B cell (primary cell): Measurements from ENCODE around the gene HSPE1. TPM values are rescaled to one million over a fixed set of nuclear protein-coding genes. Genes with fewer than 3 reads are reported as not detected.

Experiments used
- ATAC-seq: fragments of 200-7000 bp; cut with Tn5 transposase; one replicate; pipeline ENCODE4 v1.10.0; 2021; ENCODE audit warnings: low read depth, mild to moderate bottlenecking, moderate number of reproducible peaks, moderate library complexity
- CTCF ChIA-PET: fragments of 350-600 bp; sonication (Branson Sonifier 250); formaldehyde crosslinking; loops from one replicate; lab custom pipeline; 2021; ENCODE audit warnings: antibody characterized with exemption, inconsistent platforms; lab: Charles Lee
- POLR2A ChIA-PET: fragments of 350-600 bp; sonication (Branson Sonifier 250); formaldehyde crosslinking; loops from one replicate; lab custom pipeline; 2021; ENCODE audit warnings: antibody characterized with exemption; lab: Charles Lee
- DNase-seq: peaks from one replicate; pipeline ENCODE4 v3.0.0; 2013
- H2AFZ ChIP-seq: 2 replicates; pipeline ENCODE4 v1.6.1; 2012; ENCODE audit warnings: mild to moderate bottlenecking, low read depth, low read length; ENCODE audit not compliant: insufficient read depth, poor library complexity, severe bottlenecking
- H3K27ac ChIP-seq, 2 donors: 1 replicate in 1 of 2; 2 replicates in 1 of 2; pipeline ENCODE4 v1.5.1; 2012 to 2013; ENCODE audit warnings: low read length in 2 of 2, mild to moderate bottlenecking in 2 of 2, moderate library complexity in 1 of 2
- H3K27me3 ChIP-seq, 4 experiments: fragments of 200-600 bp in 1 of 4; sonication (generic) in 1 of 4; replicated peaks in 1 of 4; 1 replicate in 2 of 4; 2 replicates in 2 of 4; pipeline versions ENCODE4 v1.6.1 to v1.7.0; 2013 to 2016; ENCODE audit warnings: low read length in 3 of 4, mild to moderate bottlenecking in 2 of 4, mixed read lengths in 1 of 4, moderate library complexity in 1 of 4; ENCODE audit not compliant: insufficient read depth in 4 of 4, control insufficient read depth in 3 of 4; ENCODE audit errors: control extremely low read depth in 1 of 4
- H3K36me3 ChIP-seq, 2 experiments: replicated peaks in 1 of 2; 1 replicate in 1 of 2; 2 replicates in 1 of 2; pipeline versions ENCODE4 v1.6.1 to v1.7.1; 2013; ENCODE audit warnings: low read length in 1 of 2; ENCODE audit not compliant: insufficient read depth in 2 of 2, control insufficient read depth in 1 of 2; ENCODE audit errors: control extremely low read depth in 1 of 2, extremely low read depth in 1 of 2
- H3K4me1 ChIP-seq, 2 donors: fragments of 200-600 bp in 1 of 2; sonication (generic) in 1 of 2; 1 replicate in 1 of 2; 2 replicates in 1 of 2; pipeline versions ENCODE4 v1.5.1 to v1.6.1; 2013 to 2017; ENCODE audit warnings: low read length in 2 of 2; ENCODE audit not compliant: control insufficient read depth in 2 of 2, insufficient read depth in 2 of 2
- H3K4me2 ChIP-seq: replicated peaks from 2 replicates; pipeline ENCODE3; 2012; ENCODE audit warnings: mild to moderate bottlenecking, low read depth, low read length; ENCODE audit not compliant: poor library complexity, severe bottlenecking
- H3K4me3 ChIP-seq, 5 experiments: fragments of 200-600 bp in 1 of 5; sonication (generic) in 1 of 5; 1 replicate in 3 of 5; 2 replicates in 2 of 5; pipeline versions ENCODE4 v1.5.1 to v1.7.0; 2011 to 2016; ENCODE audit warnings: low read length in 4 of 5, mild to moderate bottlenecking in 4 of 5, low read depth in 2 of 5, control low read depth in 1 of 5, moderate library complexity in 1 of 5; ENCODE audit not compliant: insufficient read depth in 1 of 5; ENCODE audit errors: control extremely low read depth in 1 of 5, extremely low read depth in 1 of 5
- H3K79me2 ChIP-seq: fragments of 200-600 bp; sonication (generic); one replicate; pipeline ENCODE4 v1.6.0; 2016; ENCODE audit warnings: low read length; ENCODE audit not compliant: control insufficient read depth, insufficient read depth
- H3K9ac ChIP-seq: fragments of 200-600 bp; sonication (generic); 2 replicates; pipeline ENCODE4 v1.6.1; 2017; ENCODE audit warnings: mild to moderate bottlenecking, low read length, moderate library complexity
- H3K9me3 ChIP-seq, 3 donors: one replicate each; pipeline versions ENCODE4 v1.6.1 to v1.7.1; 2013; ENCODE audit warnings: low read length in 2 of 3; ENCODE audit not compliant: control insufficient read depth in 2 of 3, insufficient read depth in 1 of 3; ENCODE audit errors: control extremely low read depth in 1 of 3
- H4K20me1 ChIP-seq: 2 replicates; pipeline ENCODE4 v1.6.0; 2012; ENCODE audit warnings: mild to moderate bottlenecking, low read length; ENCODE audit not compliant: insufficient read depth, control insufficient read depth, poor library complexity, severe bottlenecking
- H3K27ac Mint-ChIP-seq: one replicate; pipeline ENCODE4 v1.8.0; 2021; ENCODE audit warnings: mixed read lengths
- H3K27me3 Mint-ChIP-seq: one replicate; pipeline ENCODE4 v1.8.0; 2021; ENCODE audit warnings: mixed read lengths
- H3K4me1 Mint-ChIP-seq: one replicate; pipeline ENCODE4 v1.8.0; 2021; ENCODE audit warnings: mixed read lengths
- H3K4me3 Mint-ChIP-seq: one replicate; pipeline ENCODE4 v1.8.0; 2021; ENCODE audit warnings: mixed read lengths
- H3K9me3 Mint-ChIP-seq: one replicate; pipeline ENCODE4 v1.8.0; 2022; ENCODE audit warnings: mixed read lengths; ENCODE audit not compliant: insufficient read depth
- CTCF ChIP-seq: fragments of 200-600 bp; IDR thresholded peaks from one replicate; pipeline ENCODE4 v1.8.0; 2022; ENCODE audit warnings: antibody characterized with exemption, mild to moderate bottlenecking
- EZH2 ChIP-seq: IDR thresholded peaks from 2 replicates; pipeline ENCODE4 v1.6.1; 2012; ENCODE audit warnings: borderline replicate concordance, low read depth, mild to moderate bottlenecking, moderate library complexity, low read length; ENCODE audit not compliant: insufficient read depth, poor library complexity, severe bottlenecking
- WGBS: methylation state at CpG from one replicate; pipeline ENCODE4 v1.1.5; 2013; ENCODE audit warnings: missing lambda C conversion rate; ENCODE audit not compliant: insufficient coverage; 5-methylcytosine and 5-hydroxymethylcytosine counted together
- intact Hi-C: fragments of 100-400 bp; cut with micrococcal nuclease; formaldehyde crosslinking; loops from one replicate; pipeline ENCODE4 v1.10.0; 2022
- polyA plus RNA-seq: library from polyadenylated mRNA; depleted of rRNA; stranded (reverse); fragments of >200 nt; gene quantifications from 2 replicates; pipeline ENCODE4 v1.2.3, GENCODE V29; 2012
- total RNA-seq, 2 donors: library from RNA; stranded (reverse); fragments of 120-200 nt in 1 of 2; gene quantifications; 1 replicate in 1 of 2; 2 replicates in 1 of 2; pipeline versions ENCODE4 v1.2.3 to v1.2.4, GENCODE V29; 2013 to 2022

Gene HSPE1
- total and polyA plus RNA-seq, 2 donors (not counting 1 experiment from before 2014, with no cell fraction given): 46.2 to 49.8 TPM

GRCh38 chr2:197515739-197516392 is 15.7 kb downstream of the HSPE1 start, which contains the start of gene MOB4:
MOB4 (plus strand) TSS chr2:197516066; CDS start chr2:197516087, 21 bp downstream.
- intact Hi-C loops: loop anchor here (1.0 to 10.0 kb wide), 5 partner anchors 16 to 1341 kb away; partner anchors contain the start of genes COQ10B, HSPE1, SF3B1 and STK17B

GRCh38 chr2:197516393-197516761 is 16.2 kb downstream of the HSPE1 start:
- ATAC-seq (no peak), DNase-seq (no peak)
- Histone ChIP-seq H3K4me3 (peak overlapping the region; percentile 74 to 90 (median 84)), H3K9me3 (peaks cover 0 to 9% (median 0%) of the 10 kb centered on the region in 3 donors), H2AFZ (peak overlapping the region; percentile 89), H3K4me1 (peaks cover 10 to 17% of the 10 kb centered on the region in 2 donors), H3K27ac (peak overlapping the region; percentile 92 to 96), H3K4me2 (peak overlapping the region; percentile 80), H3K79me2 (peaks cover 97% of the 10 kb centered on the region), H4K20me1 (no peaks in the 10 kb centered on the region), H3K27me3 (no peaks in the 10 kb centered on the region), H3K9ac (peak overlapping the region; percentile 90), H3K36me3 (peaks cover 2% of the 10 kb centered on the region in 2 experiments)
- WGBS: 0% methylated on average over 17 of the region's 17 CpGs
- H3K9me3 Mint-ChIP-seq: peaks cover 4% of the 10 kb centered on the region
- H3K4me1 Mint-ChIP-seq: peaks cover 44% of the 10 kb centered on the region
- peak overlapping the region; percentile 91 for H3K27ac Mint-ChIP-seq
- intact Hi-C loops: loop anchor here (1.0 to 10.0 kb wide), 3 partner anchors 63 to 1342 kb away; partner anchors contain the start of genes COQ10B and STK17B
- ChIA-PET POLR2A (interaction anchor here (0.6 to 3.3 kb wide), 5 partner anchors 12 to 81 kb away, joined by 3 to 62 read pairs (median 5); partner anchors contain the start of genes COQ10B, HSPD1, HSPE1 and SF3B1), CTCF (interaction anchor here (0.9 to 1.4 kb wide), 3 partner anchors 14 to 263 kb away, joined by 4 to 5 read pairs (median 4); partner anchors contain the start of gene SF3B1)
- no peak for TF ChIP-seq CTCF
- no peak for TF ChIP-seq EZH2
- no peaks in the 10 kb centered on the region for H3K27me3 Mint-ChIP-seq
- peak overlapping the region; percentile 97 for H3K4me3 Mint-ChIP-seq

More at GRCh38 chr2:197515739-197516392, 15.7 kb downstream of the HSPE1 start, which contains the start of gene MOB4:
- peaks cover 41% of the 10 kb centered on the region for H3K4me1 Mint-ChIP-seq
- no peak for TF ChIP-seq EZH2
- H3K27me3 ChIP-seq: no peaks in the 10 kb centered on the region
- H3K79me2 ChIP-seq: peaks cover 98% of the 10 kb centered on the region
- H3K4me1 ChIP-seq: peaks cover 10 to 17% of the 10 kb centered on the region in 2 donors
- peak within 1 kb of the TSS; percentile 92 to 96 for H3K27ac ChIP-seq
- H4K20me1 ChIP-seq: no peaks in the 10 kb centered on the region
- peak within 1 kb of the TSS; percentile 79 to 90 (median 85) for H3K4me3 ChIP-seq
- WGBS: under 1% methylated on average over 66 of the region's 66 CpGs
- peak within 1 kb of the TSS; percentile 91 for H3K27ac Mint-ChIP-seq
- peak; percentile 98 for DNase-seq
- peaks cover 2% of the 10 kb centered on the region for H3K9me3 Mint-ChIP-seq
- H2AFZ ChIP-seq: peak within 1 kb of the TSS; percentile 89
- peak; percentile 95 for ATAC-seq
- ChIA-PET POLR2A (interaction anchor here (1.1 to 3.3 kb wide), 4 partner anchors 15 to 81 kb away, joined by 3 to 62 read pairs (median 7); partner anchors contain the start of genes COQ10B, HSPD1, HSPE1 and SF3B1), CTCF (interaction anchor here (0.9 to 1.4 kb wide), 3 partner anchors 14 to 263 kb away, joined by 4 to 5 read pairs (median 4); partner anchors contain the start of gene SF3B1)
- H3K9me3 ChIP-seq: peaks cover 0 to 6% (median 0%) of the 10 kb centered on the region in 3 donors
- peak within 1 kb of the TSS; percentile 90 for H3K9ac ChIP-seq
- peak within 1 kb of the TSS; percentile 97 for H3K4me3 Mint-ChIP-seq
- H3K36me3 ChIP-seq: peaks cover 0 to 2% of the 10 kb centered on the region in 2 experiments
- H3K4me2 ChIP-seq: peak within 1 kb of the TSS; percentile 80
- H3K27me3 Mint-ChIP-seq: no peaks in the 10 kb centered on the region
